Purkinje cell (primary cell): Measurements from ENCODE around the gene NME7. TPM values are rescaled to one million over a fixed set of nuclear protein-coding genes. Genes with fewer than 3 reads are reported as not detected.

Source experiments
- polyA plus RNA-seq: library from polyadenylated mRNA; unstranded; fragments of >200 nt; fragmentation: Nextera tagmentation; gene quantifications from 2 replicates; pipeline ENCODE4 v1.2.1, GENCODE V29; 2014

The NME7 gene, protein sequence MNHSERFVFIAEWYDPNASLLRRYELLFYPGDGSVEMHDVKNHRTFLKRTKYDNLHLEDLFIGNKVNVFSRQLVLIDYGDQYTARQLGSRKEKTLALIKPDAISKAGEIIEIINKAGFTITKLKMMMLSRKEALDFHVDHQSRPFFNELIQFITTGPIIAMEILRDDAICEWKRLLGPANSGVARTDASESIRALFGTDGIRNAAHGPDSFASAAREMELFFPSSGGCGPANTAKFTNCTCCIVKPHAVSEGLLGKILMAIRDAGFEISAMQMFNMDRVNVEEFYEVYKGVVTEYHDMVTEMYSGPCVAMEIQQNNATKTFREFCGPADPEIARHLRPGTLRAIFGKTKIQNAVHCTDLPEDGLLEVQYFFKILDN
- 1,003 and 1,505 TPM in 2 replicates for polyA plus RNA-seq

DNA sequence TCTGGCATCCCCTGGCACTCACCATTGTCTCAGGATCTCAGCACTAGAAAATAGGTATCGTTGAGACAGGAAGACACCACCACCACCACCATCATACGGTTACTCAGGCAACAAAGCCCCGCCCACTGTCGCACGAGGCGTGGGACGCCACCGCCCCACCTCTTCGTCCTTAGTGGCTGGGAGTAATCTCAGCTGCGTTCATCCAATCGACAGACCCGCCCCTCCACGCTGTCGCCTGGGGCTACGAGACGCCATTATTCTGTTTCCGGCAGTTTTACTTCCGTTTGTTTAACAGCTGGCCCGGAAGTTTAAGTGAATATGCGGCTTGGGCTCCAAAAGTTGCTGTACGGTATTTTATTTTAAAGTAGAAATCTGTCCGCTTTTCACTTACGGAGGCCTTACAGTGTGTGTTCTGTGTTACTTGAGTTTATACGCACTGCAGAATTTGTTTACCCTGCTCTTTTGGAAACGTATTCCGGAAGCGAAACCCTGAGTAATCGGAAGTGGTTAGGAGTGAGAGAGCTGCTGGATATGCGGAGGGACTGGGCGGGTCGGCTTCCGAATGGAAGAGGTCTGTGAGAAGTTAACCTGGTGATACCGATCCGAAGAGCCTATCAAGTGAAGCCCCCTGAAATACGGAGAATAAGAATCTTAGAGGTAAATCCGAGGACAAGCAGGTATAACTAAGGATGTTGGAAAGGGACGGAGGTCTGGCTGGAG is at the start of gene NME7, which contains the start of gene BLZF1:
NME7 (minus strand) TSS at position 112 of the 720 bp plus-strand sequence; CDS start at position 25, 87 bp downstream.
BLZF1 (plus strand) TSS at position 510 of the 720 bp plus-strand sequence. CDS start 1,328 bp downstream, outside the sequence.

DNA sequence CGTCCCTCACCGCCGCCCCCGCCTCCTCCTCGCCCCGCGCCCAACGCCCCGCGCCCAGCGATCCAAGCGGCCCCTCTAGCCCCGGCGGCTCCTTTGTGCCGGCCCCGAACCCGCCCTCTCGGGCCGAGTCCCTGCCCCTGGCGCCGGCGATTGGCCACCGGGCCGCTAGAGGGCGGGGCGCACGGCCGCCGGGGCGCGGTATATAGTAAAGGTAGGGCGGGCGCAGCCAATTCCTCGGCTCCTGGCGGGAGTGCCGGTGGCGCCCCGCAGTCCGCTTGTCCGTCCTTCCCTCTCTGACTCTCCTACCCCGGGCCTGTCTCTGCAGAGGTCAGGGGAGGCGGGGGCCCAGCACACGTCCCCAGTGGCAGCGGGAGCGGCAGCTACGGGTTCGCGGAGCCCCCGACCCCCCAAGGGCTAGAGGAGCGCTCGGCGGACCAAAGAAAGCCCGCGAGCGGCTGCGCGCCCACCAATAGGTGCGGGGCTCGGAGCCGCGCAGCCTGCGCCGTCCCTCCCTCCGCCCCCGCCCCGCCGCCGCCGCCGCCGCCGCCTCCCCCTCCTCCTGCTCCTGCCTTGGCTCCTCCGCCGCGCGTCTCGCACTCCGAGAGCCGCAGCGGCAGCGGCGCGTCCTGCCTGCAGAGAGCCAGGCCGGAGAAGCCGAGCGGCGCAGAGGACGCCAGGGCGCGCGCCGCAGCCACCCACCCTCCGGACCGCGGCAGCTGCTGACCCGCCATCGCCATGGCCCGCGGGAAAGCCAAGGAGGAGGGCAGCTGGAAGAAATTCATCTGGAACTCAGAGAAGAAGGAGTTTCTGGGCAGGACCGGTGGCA is 261.3 kb downstream of the NME7 start, which contains the start of gene ATP1B1:
ATP1B1 (plus strand) TSS at position 596 of the 826 bp plus-strand sequence; CDS start at position 736, 140 bp downstream.

Other genes with a start within 250 kb of the NME7 start
- gene BLZF1, start 398 bp upstream of the NME7 start, polyA plus RNA-seq = 25.2 and 36.1 TPM in 2 replicates
- 13.1 and 16.6 TPM in 2 replicates for gene CCDC181, start 59.7 kb upstream of the NME7 start, polyA plus RNA-seq
- gene SLC19A2, start 118.1 kb upstream of the NME7 start, polyA plus RNA-seq = 62.1 and 67.6 TPM in 2 replicates
- gene F5, start 218.7 kb upstream of the NME7 start, polyA plus RNA-seq = 0.07 and 1.4 TPM in 2 replicates